GM23338 (cell line): ENCODE measurements around the gene KDM1A.

Source experiments
- CREB1 ChIP-seq: fragments of 250-450 bp; sonication (Bioruptor Pico); IDR thresholded peaks from 2 replicates; pipeline ENCODE4 v1.5.0; 2020; ENCODE audit warnings: low read depth, mild to moderate bottlenecking, moderate library complexity
- CTCF ChIP-seq, 2 experiments: fragments of 200-600 bp in 1 of 2; sonication (generic) in 1 of 2; conservative IDR thresholded peaks; 2 replicates each; pipeline versions ENCODE4 v1.5.1 to v1.6.1; 2016 to 2017; ENCODE audit warnings: antibody characterized with exemption in 2 of 2, low read depth in 2 of 2, mild to moderate bottlenecking in 2 of 2, moderate library complexity in 1 of 2
- EZH2 ChIP-seq: fragments of 200-600 bp; sonication (generic); IDR thresholded peaks from one replicate; pipeline ENCODE4 v1.8.0; 2017; ENCODE audit warnings: antibody characterized with exemption, mild to moderate bottlenecking, low read depth; ENCODE audit not compliant: unreplicated experiment
- EZH2phosphoT487 ChIP-seq: fragments of 200-600 bp; sonication (generic); IDR thresholded peaks from one replicate; pipeline ENCODE4 v1.8.1; 2018; ENCODE audit warnings: antibody characterized with exemption; ENCODE audit not compliant: unreplicated experiment
- JUNB ChIP-seq: IDR thresholded peaks from one replicate; pipeline ENCODE4 v1.6.1; 2016; ENCODE audit warnings: antibody characterized with exemption; ENCODE audit not compliant: unreplicated experiment
- NANOG ChIP-seq: IDR thresholded peaks from 2 replicates; pipeline ENCODE4 v1.6.1; 2016; ENCODE audit warnings: antibody characterized with exemption, borderline replicate concordance
- POLR2AphosphoS5 ChIP-seq: IDR thresholded peaks from 2 replicates; pipeline ENCODE4 v1.6.1; 2016; ENCODE audit warnings: antibody characterized with exemption, low read depth
- REST ChIP-seq: IDR thresholded peaks from one replicate; pipeline ENCODE4 v1.6.1; 2018; ENCODE audit warnings: antibody characterized with exemption; ENCODE audit not compliant: unreplicated experiment
- ZNF114 ChIP-seq: fragments of 250-450 bp; sonication (Bioruptor Pico); IDR thresholded peaks from 2 replicates; pipeline ENCODE4 v1.5.0; 2020; ENCODE audit warnings: mild to moderate bottlenecking, moderate library complexity
- ZNF331 ChIP-seq: fragments of 250-450 bp; sonication (Bioruptor Pico); IDR thresholded peaks from 2 replicates; pipeline ENCODE4 v1.5.0; 2020; ENCODE audit warnings: low read depth, mild to moderate bottlenecking, moderate library complexity

- no peak for TF ChIP-seq CTCF (conservative IDR thresholded peaks at IDR 0.05; ENCODE audit: low read depth in 2 of 2)
- TF ChIP-seq EZH2: no peak
- TF ChIP-seq REST: no peak
- no peak for TF ChIP-seq POLR2AphosphoS5
- no peak for TF ChIP-seq EZH2phosphoT487
- TF ChIP-seq JUNB: no peak
- TF ChIP-seq CREB1 (CRISPR knock-in tag): no peak
- no peak for TF ChIP-seq ZNF331 (CRISPR knock-in tag)
- TF ChIP-seq NANOG: no peak
- no peak for TF ChIP-seq ZNF114
Observed at GRCh38 chr1:23108918-23109533, 89.8 kb downstream of the KDM1A start.
